T-helper 1 cell treated with Interleukin-12 subunit alpha and Interleukin-12 subunit beta and Interleukin-4 antibody, amounts not matched to agents 30 μg/mL and 1 μg/mL, for 36 hours (primary cell): Measurements from ENCODE around the gene ZDHHC8.

Experiments
- H3K27ac Mint-ChIP-seq: one replicate; pipeline ENCODE4 v1.8.0; 2021; ENCODE audit warnings: mild to moderate bottlenecking, mixed read lengths
- H3K27me3 Mint-ChIP-seq: one replicate; pipeline ENCODE4 v1.8.0; 2021; ENCODE audit warnings: low read depth, mixed read lengths
- H3K36me3 Mint-ChIP-seq: one replicate; pipeline ENCODE4 v1.8.0; 2021; ENCODE audit warnings: low read depth, mixed read lengths
- H3K4me1 Mint-ChIP-seq: one replicate; pipeline ENCODE4 v1.8.0; 2021; ENCODE audit warnings: low read depth, mixed read lengths
- H3K4me3 Mint-ChIP-seq: one replicate; pipeline ENCODE4 v1.8.0; 2021; ENCODE audit warnings: mild to moderate bottlenecking, moderate library complexity, mixed read lengths
- H3K9me3 Mint-ChIP-seq: one replicate; pipeline ENCODE4 v1.8.0; 2021; ENCODE audit warnings: mixed read lengths

ZDHHC8 gene, protein sequence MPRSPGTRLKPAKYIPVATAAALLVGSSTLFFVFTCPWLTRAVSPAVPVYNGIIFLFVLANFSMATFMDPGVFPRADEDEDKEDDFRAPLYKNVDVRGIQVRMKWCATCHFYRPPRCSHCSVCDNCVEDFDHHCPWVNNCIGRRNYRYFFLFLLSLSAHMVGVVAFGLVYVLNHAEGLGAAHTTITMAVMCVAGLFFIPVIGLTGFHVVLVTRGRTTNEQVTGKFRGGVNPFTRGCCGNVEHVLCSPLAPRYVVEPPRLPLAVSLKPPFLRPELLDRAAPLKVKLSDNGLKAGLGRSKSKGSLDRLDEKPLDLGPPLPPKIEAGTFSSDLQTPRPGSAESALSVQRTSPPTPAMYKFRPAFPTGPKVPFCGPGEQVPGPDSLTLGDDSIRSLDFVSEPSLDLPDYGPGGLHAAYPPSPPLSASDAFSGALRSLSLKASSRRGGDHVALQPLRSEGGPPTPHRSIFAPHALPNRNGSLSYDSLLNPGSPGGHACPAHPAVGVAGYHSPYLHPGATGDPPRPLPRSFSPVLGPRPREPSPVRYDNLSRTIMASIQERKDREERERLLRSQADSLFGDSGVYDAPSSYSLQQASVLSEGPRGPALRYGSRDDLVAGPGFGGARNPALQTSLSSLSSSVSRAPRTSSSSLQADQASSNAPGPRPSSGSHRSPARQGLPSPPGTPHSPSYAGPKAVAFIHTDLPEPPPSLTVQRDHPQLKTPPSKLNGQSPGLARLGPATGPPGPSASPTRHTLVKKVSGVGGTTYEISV

GRCh38 chr22:20131597-20131858 lies at the start of gene ZDHHC8:
ZDHHC8 (plus strand) TSS chr22:20131804; CDS start chr22:20131948, 144 bp downstream.
- H3K36me3 Mint-ChIP-seq = peaks cover 2% of the 10 kb centered on the region
- no peaks in the 10 kb centered on the region for H3K27me3 Mint-ChIP-seq
- H3K4me1 Mint-ChIP-seq = peaks cover 10% of the 10 kb centered on the region
- H3K4me3 Mint-ChIP-seq = peak within 1 kb of the TSS; percentile 66
- H3K9me3 Mint-ChIP-seq = no peaks in the 10 kb centered on the region
- no peak within 1 kb of the TSS for H3K27ac Mint-ChIP-seq

- Mint-ChIP-seq H3K27me3 (no peaks in the 10 kb centered on the region), H3K4me1 (peaks cover 40% of the 10 kb centered on the region), H3K4me3 (peak overlapping the region; percentile 39), H3K9me3 (no peaks in the 10 kb centered on the region), H3K36me3 (peaks cover 24% of the 10 kb centered on the region), H3K27ac (peak overlapping the region; percentile 45)
Observed at GRCh38 chr22:20083157-20083890, 48.3 kb upstream of the ZDHHC8 start.

GRCh38 chr22:20083891-20084546 lies 47.6 kb upstream of the ZDHHC8 start:
- H3K4me1 Mint-ChIP-seq = peaks cover 40% of the 10 kb centered on the region
- no peak overlapping the region for H3K4me3 Mint-ChIP-seq
- peaks cover 24% of the 10 kb centered on the region for H3K36me3 Mint-ChIP-seq
- H3K9me3 Mint-ChIP-seq = no peaks in the 10 kb centered on the region
- H3K27ac Mint-ChIP-seq = peak overlapping the region; percentile 8
- H3K27me3 Mint-ChIP-seq = no peaks in the 10 kb centered on the region

DNA sequence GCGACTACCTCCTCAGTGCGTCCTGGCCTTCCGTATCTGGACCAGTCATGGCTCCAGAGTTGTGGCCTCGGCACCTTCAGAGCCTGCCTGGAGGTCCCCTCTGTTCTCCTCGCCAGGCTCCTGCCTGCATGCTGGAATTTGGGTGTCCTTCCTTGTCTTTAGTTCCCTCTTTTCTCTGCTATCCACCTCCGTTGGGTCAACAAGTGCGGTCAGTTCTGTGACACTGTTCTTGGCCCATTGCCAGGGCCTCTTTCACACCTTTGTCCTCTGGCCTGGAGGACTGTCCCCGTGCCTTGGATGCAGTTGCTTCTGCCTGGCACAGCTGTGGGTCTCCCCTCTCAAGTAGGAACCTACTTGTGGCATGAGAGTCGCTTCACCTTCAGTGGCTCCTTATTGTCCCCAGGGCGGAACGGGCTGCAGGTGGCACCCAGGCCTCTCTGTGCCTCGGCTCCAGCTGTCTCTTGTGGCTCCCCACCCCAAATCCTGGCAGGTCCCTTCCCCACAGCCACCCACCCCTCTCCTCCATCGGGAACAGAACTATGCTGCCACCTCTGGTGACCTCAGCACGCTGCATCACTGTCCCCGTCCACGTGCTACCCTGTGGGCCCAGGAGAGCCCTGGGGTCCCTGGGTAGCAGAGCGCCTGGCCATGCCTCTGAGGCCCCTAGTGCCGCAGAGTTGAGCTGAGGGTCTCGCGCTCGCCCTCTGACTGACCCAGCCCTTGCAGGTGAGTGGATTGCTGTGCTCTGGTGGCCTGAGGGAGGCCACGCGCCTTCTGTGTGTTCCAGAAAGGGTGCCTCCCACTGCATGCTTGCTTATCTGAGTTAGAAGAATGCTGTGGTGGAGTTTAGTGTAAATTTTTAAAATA lies 46.8 kb upstream of the ZDHHC8 start:
- H3K4me1 Mint-ChIP-seq = peaks cover 40% of the 10 kb centered on the region
- H3K4me3 Mint-ChIP-seq = no peak overlapping the region

DNA sequence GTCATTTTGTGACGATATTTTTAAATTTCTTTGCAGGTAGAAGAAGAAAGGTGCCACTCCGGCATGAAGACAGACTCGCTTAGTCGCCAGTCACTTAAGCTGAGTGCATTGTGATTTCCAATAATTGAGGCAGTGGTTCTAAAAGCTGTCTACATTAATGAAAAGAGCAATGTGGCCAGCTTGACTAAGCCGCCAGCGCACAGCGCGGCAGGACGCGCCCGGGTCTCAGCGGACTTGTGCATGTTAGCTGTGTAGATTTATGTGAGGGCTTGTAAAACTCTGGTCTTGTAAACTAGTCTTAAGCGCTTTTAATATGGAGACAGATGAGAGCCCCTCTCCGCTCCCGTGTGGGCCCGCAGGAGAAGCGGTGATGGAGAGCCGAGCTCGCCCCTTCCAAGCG lies 46.0 kb upstream of the ZDHHC8 start:
- no peak overlapping the region for H3K27ac Mint-ChIP-seq

More for the DNA sequence above, 46.8 kb upstream of the ZDHHC8 start:
- peaks cover 28% of the 10 kb centered on the region for H3K36me3 Mint-ChIP-seq
- no peak overlapping the region for H3K27ac Mint-ChIP-seq
- no peaks in the 10 kb centered on the region for H3K27me3 Mint-ChIP-seq
- no peaks in the 10 kb centered on the region for H3K9me3 Mint-ChIP-seq

DNA sequence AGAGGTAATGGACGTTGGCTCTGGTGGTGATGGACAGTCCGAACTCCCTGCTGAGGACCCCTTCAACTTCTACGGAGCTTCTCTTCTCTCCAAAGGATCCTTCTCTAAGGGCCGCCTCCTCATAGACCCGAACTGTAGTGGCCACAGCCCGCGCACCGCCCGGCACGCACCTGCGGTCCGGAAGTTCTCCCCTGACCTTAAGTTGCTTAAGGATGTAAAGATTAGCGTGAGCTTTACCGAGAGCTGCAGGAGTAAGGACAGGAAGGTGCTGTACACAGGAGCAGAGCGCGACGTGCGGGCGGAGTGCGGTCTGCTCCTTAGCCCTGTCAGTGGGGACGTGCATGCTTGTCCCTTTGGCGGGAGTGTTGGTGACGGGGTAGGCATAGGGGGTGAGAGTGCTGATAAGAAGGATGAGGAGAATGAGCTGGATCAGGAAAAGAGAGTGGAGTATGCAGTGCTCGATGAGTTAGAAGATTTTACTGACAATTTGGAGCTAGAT lies 45.5 kb upstream of the ZDHHC8 start:
- no peak overlapping the region for H3K27ac Mint-ChIP-seq
- H3K27me3 Mint-ChIP-seq = no peaks in the 10 kb centered on the region
- H3K4me3 Mint-ChIP-seq = no peak overlapping the region
- peaks cover 41% of the 10 kb centered on the region for H3K4me1 Mint-ChIP-seq
- peaks cover 38% of the 10 kb centered on the region for H3K36me3 Mint-ChIP-seq
- H3K9me3 Mint-ChIP-seq = no peaks in the 10 kb centered on the region

More for the DNA sequence above, 46.0 kb upstream of the ZDHHC8 start:
- H3K9me3 Mint-ChIP-seq = no peaks in the 10 kb centered on the region
- H3K36me3 Mint-ChIP-seq = peaks cover 35% of the 10 kb centered on the region
- H3K27me3 Mint-ChIP-seq = no peaks in the 10 kb centered on the region
- no peak overlapping the region for H3K4me3 Mint-ChIP-seq
- peaks cover 43% of the 10 kb centered on the region for H3K4me1 Mint-ChIP-seq

GRCh38 chr22:20086763-20087162 lies 44.8 kb upstream of the ZDHHC8 start:
- H3K4me1 Mint-ChIP-seq = peaks cover 35% of the 10 kb centered on the region

GRCh38 chr22:20087319-20088262 lies 44.0 kb upstream of the ZDHHC8 start:
- peaks cover 41% of the 10 kb centered on the region for H3K36me3 Mint-ChIP-seq

More at GRCh38 chr22:20086763-20087162, 44.8 kb upstream of the ZDHHC8 start:
- no peak overlapping the region for H3K4me3 Mint-ChIP-seq
- H3K9me3 Mint-ChIP-seq = no peaks in the 10 kb centered on the region
- H3K36me3 Mint-ChIP-seq = peaks cover 40% of the 10 kb centered on the region
- H3K27ac Mint-ChIP-seq = no peak overlapping the region
- H3K27me3 Mint-ChIP-seq = no peaks in the 10 kb centered on the region

GRCh38 chr22:20088263-20088648 lies 43.3 kb upstream of the ZDHHC8 start:
- Mint-ChIP-seq H3K4me1 (peaks cover 26% of the 10 kb centered on the region), H3K9me3 (no peaks in the 10 kb centered on the region), H3K27ac (no peak overlapping the region), H3K36me3 (peaks cover 41% of the 10 kb centered on the region), H3K4me3 (no peak overlapping the region), H3K27me3 (no peaks in the 10 kb centered on the region)

More at GRCh38 chr22:20087319-20088262, 44.0 kb upstream of the ZDHHC8 start:
- Mint-ChIP-seq H3K27me3 (no peaks in the 10 kb centered on the region), H3K27ac (no peak overlapping the region), H3K4me1 (peaks cover 32% of the 10 kb centered on the region), H3K9me3 (no peaks in the 10 kb centered on the region), H3K4me3 (no peak overlapping the region)

DNA sequence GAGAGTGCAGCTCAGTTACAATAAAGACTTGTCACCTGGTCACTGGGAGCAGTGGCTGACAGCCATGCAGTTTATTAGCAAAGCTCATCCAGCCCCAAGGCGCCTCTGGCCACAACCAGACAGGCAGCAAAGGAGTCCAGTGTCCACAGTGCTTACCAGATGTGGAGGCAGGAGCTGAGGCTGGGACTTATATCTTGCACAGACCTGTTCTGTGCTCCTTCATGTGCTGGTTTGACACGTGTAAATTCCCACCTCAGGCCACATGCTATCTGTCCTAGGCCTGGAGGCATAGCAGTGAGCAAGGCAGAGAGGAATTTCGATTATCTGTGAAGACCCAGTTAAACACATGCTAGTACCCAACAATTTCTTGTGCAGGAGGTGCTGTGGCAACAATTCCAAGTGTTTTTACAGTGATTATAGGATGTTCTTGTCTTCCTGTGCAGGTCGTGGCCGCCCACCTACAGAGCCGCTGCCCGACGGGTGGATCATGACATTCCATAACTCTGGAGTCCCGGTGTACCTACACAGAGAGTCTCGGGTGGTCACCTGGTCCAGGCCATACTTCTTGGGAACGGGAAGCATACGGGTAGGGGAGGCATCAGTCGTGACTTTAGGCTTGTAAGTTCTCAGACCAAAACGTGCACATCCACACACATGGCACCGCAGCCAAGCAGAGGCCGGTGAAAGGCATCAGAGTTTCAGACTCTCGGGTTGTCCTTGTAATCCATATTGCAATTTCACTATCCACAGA lies 42.2 kb upstream of the ZDHHC8 start:
- H3K27me3 Mint-ChIP-seq = no peaks in the 10 kb centered on the region
- no peak overlapping the region for H3K4me3 Mint-ChIP-seq
- no peaks in the 10 kb centered on the region for H3K9me3 Mint-ChIP-seq
- peaks cover 50% of the 10 kb centered on the region for H3K36me3 Mint-ChIP-seq
- no peak overlapping the region for H3K27ac Mint-ChIP-seq
- H3K4me1 Mint-ChIP-seq = peaks cover 21% of the 10 kb centered on the region

DNA sequence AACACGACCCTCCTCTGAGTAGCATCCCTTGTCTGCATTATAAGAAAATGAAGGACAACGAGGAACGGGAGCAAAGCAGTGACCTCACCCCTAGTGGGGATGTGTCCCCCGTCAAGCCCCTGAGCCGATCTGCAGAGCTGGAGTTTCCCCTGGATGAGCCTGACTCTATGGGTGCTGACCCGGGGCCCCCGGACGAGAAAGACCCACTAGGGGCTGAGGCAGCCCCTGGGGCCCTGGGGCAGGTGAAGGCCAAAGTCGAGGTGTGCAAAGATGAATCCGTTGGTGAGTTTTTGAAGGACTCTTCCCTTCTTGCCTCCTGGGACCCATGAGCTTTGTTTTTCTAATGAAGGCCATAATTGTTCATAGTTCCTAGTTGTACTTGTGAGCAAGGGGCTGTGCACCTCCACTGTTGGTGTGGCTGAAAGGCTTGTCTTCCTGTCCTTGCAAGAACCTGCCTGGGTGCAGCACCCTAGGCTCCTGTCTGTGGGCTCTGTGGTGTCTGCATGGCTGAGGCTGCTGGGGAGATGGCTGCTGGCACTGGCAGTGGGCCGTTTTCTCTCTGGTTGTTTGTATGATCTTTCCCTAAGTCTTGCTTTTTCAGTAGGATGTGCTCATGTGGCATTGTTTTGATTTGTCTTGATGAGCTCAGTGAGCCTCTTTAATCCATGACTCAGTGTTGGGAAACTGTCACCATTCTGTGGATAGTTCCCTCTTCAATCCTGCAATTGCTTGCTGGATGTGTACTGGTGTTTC lies 41.5 kb upstream of the ZDHHC8 start:
- H3K36me3 Mint-ChIP-seq = peaks cover 55% of the 10 kb centered on the region
- no peaks in the 10 kb centered on the region for H3K27me3 Mint-ChIP-seq
- no peak overlapping the region for H3K27ac Mint-ChIP-seq
- H3K9me3 Mint-ChIP-seq = no peaks in the 10 kb centered on the region
- H3K4me3 Mint-ChIP-seq = no peak overlapping the region
- peaks cover 16% of the 10 kb centered on the region for H3K4me1 Mint-ChIP-seq
